GM18517 (cell line): ENCODE results near the gene SYT10.
"Not testable (repeated sequence)": the region's sequence is repeated elsewhere in the genome, so short reads cannot be mapped to it uniquely, and the experiment has no call there.

Experiments
- ATAC-seq: cut with Tn5 transposase; IDR thresholded peaks from one replicate; pipeline ENCODE4 v1.9.1; 2021; ENCODE audit warnings: mild to moderate bottlenecking, moderate library complexity; ENCODE audit not compliant: unreplicated experiment

The SYT10 gene

GRCh38 chr12:33439587-33440011, at the start of gene SYT10:
TSS of gene SYT10 (minus strand) at chr12:33439819. CDS start at chr12:33439522, 297 bp downstream.
- ATAC-seq = no peak

- ATAC-seq = no peak
These were observed 48.4 kb upstream of the SYT10 start for GRCh38 chr12:33488036-33488435.

GRCh38 chr12:33486058-33486457, 46.4 kb upstream of the SYT10 start:
- no peak for ATAC-seq

GRCh38 chr12:33484161-33484560, 44.5 kb upstream of the SYT10 start:
- no peak for ATAC-seq

- ATAC-seq = no peak
These were observed 40.7 kb upstream of the SYT10 start for GRCh38 chr12:33480366-33480765.

GRCh38 chr12:33476058-33476457, 36.4 kb upstream of the SYT10 start:
- ATAC-seq = no peak

GRCh38 chr12:33472299-33472698, 32.7 kb upstream of the SYT10 start:
- no peak for ATAC-seq

- ATAC-seq = no peak
These were observed 15.5 kb upstream of the SYT10 start for GRCh38 chr12:33455096-33455495.

- no peak for ATAC-seq
These were observed 10.9 kb upstream of the SYT10 start for GRCh38 chr12:33450480-33450879.

- no peak for ATAC-seq
These were observed 858 bp upstream of the SYT10 start for GRCh38 chr12:33440477-33440876.

- ATAC-seq = no peak
These were observed 600 bp downstream of the SYT10 start for GRCh38 chr12:33438851-33439586.

- no peak for ATAC-seq
These were observed 1.4 kb downstream of the SYT10 start for GRCh38 chr12:33438025-33438772.

- no peak for ATAC-seq
These were observed 2.0 kb downstream of the SYT10 start for GRCh38 chr12:33437598-33437997.

- no peak for ATAC-seq
These were observed 6.6 kb downstream of the SYT10 start for GRCh38 chr12:33432992-33433391.

GRCh38 chr12:33431648-33432047, 8.0 kb downstream of the SYT10 start:
- ATAC-seq = no peak

- no peak for ATAC-seq
These were observed 10.2 kb downstream of the SYT10 start for GRCh38 chr12:33429468-33429867.

GRCh38 chr12:33427071-33427470, 12.5 kb downstream of the SYT10 start:
- no peak for ATAC-seq

- no peak for ATAC-seq
These were observed 15.9 kb downstream of the SYT10 start for GRCh38 chr12:33423706-33424105.

- not testable (repeated sequence) for ATAC-seq
These were observed 27.2 kb downstream of the SYT10 start for GRCh38 chr12:33412410-33412809.

- no peak for ATAC-seq
These were observed 56.1 kb downstream of the SYT10 start for GRCh38 chr12:33383503-33383902.

GRCh38 chr12:33376153-33376552, 63.5 kb downstream of the SYT10 start:
- no peak for ATAC-seq

GRCh38 chr12:33370318-33370717, 69.3 kb downstream of the SYT10 start:
- no peak for ATAC-seq
